Left kidney (tissue), 8 donors: ENCODE results near the gene MORC4. TPM values are rescaled to one million over a fixed set of nuclear protein-coding genes. Genes with fewer than 3 reads are reported as not detected.
"Not testable (repeated sequence)": the region's sequence is repeated elsewhere in the genome, so short reads cannot be mapped to it uniquely, and the experiment has no call there.

Experiments
- DNase-seq: peaks from one replicate; pipeline ENCODE4 v3.0.0-alpha.2; 2013
- long read RNA-seq, 8 donors: transcript quantifications; one replicate each; lab custom pipeline, GENCODE V29; 2026
- polyA plus RNA-seq: library from polyadenylated mRNA; unstranded; fragments of 120-200 nt; gene quantifications from one replicate; pipeline ENCODE4 v1.2.1, GENCODE V29; 2013; ENCODE audit not compliant: insufficient read length

Gene MORC4
- polyA plus RNA-seq: 21.5 TPM
- long read RNA-seq, donor 1, partial matches to known transcripts: 0 of 2 reads
- long read RNA-seq, donor 1, other reads (novel, unspliced or antisense): 0 of 2 reads
- long read RNA-seq, donor 2, partial matches to known transcripts: 0 of 3 reads
- long read RNA-seq, donor 2, other reads (novel, unspliced or antisense): 0 of 3 reads
- long read RNA-seq, donor 3: 0 reads
- long read RNA-seq, donor 4: 0 reads
- long read RNA-seq, donor 5, partial matches to known transcripts: 0 of 2 reads
- long read RNA-seq, donor 5, other reads (novel, unspliced or antisense): 0 of 2 reads
- long read RNA-seq, donor 6, partial matches to known transcripts: 0 of 1 reads
- long read RNA-seq, donor 6, other reads (novel, unspliced or antisense): 0 of 1 reads
- long read RNA-seq, donor 7, partial matches to known transcripts: 0 of 1 reads
- long read RNA-seq, donor 7, other reads (novel, unspliced or antisense): 0 of 1 reads
- long read RNA-seq, donor 8: 0 reads

GRCh38 chrX:107000013-107000515 lies at the start of gene MORC4:
Gene MORC4 (minus strand): TSS chrX:107000212. CDS start chrX:106999969, 243 bp downstream.
- peak; percentile 52 for DNase-seq

- no peak for DNase-seq
Measured at GRCh38 chrX:107047622-107048021, 47.6 kb upstream of the MORC4 start.

- no peak for DNase-seq
Measured at GRCh38 chrX:107029752-107030151, 29.7 kb upstream of the MORC4 start.

GRCh38 chrX:107025545-107025944 lies 25.5 kb upstream of the MORC4 start:
- peak; percentile 20 for DNase-seq

- DNase-seq: no peak
Measured at GRCh38 chrX:107014936-107015335, 14.9 kb upstream of the MORC4 start.

GRCh38 chrX:107008034-107008433 lies 8.0 kb upstream of the MORC4 start:
- no peak for DNase-seq

GRCh38 chrX:106999002-106999975 lies 723 bp downstream of the MORC4 start:
- DNase-seq: peak; percentile 44

GRCh38 chrX:106997611-106998010 lies 2.4 kb downstream of the MORC4 start:
- no peak for DNase-seq

GRCh38 chrX:106995678-106996077 lies 4.3 kb downstream of the MORC4 start:
- no peak for DNase-seq

- no peak for DNase-seq
Measured at GRCh38 chrX:106987488-106987887, 12.5 kb downstream of the MORC4 start.

GRCh38 chrX:106980952-106981626 lies 18.9 kb downstream of the MORC4 start:
- DNase-seq: no peak

- no peak for DNase-seq
Measured at GRCh38 chrX:106976416-106976815, 23.6 kb downstream of the MORC4 start.

- no peak for DNase-seq
Measured at GRCh38 chrX:106973433-106974149, 26.4 kb downstream of the MORC4 start.

- DNase-seq: no peak
Measured at GRCh38 chrX:106972896-106973295, 27.1 kb downstream of the MORC4 start.

GRCh38 chrX:106966547-106966946 lies 33.5 kb downstream of the MORC4 start:
- not testable (repeated sequence) for DNase-seq

GRCh38 chrX:106964290-106964689 lies 35.7 kb downstream of the MORC4 start:
- no peak for DNase-seq

- DNase-seq: no peak
Measured at GRCh38 chrX:106963111-106963510, 36.9 kb downstream of the MORC4 start.

GRCh38 chrX:106959901-106960300 lies 40.1 kb downstream of the MORC4 start:
- DNase-seq: peak; percentile 19

GRCh38 chrX:106957856-106958255 lies 42.2 kb downstream of the MORC4 start:
- DNase-seq: no peak

GRCh38 chrX:106955004-106955772 lies 44.8 kb downstream of the MORC4 start:
- DNase-seq: no peak
